ENCODE data around the gene RAP1GAP.

RAP1GAP gene

DNA sequence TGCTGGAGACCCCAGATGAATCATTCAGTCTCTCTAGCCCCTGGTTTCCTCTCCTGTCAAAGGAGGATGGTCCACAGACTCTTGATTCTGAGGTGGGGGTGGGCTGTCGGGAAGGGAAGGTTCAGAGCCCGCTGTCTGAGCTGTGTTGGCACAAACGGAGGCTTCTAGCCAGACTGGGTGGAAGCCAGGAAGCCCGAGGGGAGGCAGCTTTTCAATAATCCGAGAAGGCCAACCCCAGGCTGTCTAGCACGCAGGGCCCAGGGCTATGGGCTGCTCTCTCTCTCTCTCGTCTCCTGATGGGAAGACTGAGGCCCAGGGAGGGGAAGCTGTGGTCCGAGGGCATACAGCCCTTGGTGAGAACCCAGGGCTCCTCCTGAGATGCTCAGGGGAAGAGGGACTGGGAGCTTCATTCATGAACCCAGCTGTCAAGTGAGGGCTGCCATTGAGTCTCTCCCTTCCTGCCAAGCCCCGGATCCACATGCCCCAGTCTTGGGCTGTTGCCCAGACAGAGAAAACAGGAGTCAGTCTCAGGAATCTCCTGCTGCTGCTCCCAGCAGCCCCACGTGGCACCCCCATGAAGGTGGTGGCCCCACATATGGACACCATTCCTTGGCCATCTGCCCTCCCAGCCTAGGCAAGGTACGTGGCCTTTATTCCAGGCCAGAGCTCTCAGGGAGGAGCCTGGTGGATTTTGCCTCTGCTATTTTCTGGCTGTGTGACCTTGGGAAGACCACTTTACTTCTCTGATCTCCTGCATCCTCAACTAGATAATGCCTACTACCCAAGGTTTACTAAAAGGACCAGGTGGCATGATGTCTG, 44.4 kb downstream of the RAP1GAP start:
- DNase-seq: no peak

DNA sequence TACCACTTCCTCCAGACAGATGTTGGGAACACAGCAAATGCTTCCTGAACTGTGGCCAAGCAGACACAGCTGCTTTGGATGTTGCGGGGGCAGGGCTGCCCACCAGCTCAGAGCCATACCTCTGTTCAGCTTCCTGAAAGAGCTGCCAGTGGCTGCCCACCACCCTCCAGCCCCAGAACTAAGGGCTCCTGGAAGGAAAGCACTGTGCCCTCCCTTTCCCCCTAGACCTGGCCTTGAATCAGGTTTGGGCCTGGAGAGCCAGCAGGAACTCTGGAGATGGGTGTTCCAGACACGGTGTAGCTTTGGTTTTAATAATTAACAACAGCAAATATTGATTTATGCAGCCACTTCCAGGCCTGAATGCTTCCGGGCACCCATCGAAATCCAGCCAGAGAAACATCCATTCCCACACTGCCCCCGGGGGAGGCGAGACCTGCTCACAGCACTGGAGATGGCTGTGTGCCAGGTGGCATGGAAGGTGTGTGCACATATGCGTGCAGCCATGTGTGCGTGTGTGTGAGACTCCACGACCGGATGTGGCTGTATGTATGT, 45.7 kb downstream of the RAP1GAP start:
- DNase-seq: no peak

DNA sequence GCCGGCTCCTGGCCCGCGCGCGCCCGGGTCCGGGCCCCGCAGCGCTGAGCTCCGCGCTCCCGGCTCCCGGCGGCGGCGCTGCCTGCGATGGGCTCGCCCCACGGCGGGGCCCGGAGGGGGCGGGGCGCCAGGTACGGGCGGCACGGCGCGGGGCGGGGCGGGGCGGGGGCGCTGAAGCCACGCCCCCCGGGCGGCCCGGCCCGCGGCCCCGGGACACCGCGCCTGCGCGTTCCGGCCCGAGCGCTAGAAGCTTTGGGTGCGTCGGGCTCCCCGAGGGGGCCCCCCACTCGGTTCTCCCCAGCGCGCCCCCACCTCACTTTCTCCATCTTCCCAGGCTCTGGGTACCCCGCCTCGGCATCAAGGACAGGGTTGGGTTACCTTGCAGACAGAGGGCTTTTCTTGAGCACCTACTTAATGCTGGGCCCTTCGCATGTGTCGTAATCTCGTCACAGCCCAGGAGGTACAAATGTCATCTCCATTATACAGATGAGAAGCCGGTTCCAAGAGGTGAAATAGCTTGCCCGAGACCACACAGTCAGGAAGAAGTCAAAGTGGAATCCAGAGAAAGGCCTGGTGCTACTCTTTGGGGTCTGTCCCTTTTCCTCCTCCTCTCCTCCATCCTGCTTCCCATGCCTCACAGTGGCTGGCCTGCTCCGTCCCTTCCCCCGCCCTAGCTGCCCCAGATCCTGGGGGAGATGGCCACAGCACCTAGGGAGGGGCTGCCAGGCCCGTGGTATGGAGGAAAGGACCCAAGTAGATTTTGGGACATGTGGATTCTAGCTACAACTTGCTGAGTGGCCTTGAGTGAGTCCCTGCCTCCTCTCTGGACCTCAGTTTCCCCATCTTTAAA, 46.5 kb downstream of the RAP1GAP start:
- DNase-seq: no peak

DNA sequence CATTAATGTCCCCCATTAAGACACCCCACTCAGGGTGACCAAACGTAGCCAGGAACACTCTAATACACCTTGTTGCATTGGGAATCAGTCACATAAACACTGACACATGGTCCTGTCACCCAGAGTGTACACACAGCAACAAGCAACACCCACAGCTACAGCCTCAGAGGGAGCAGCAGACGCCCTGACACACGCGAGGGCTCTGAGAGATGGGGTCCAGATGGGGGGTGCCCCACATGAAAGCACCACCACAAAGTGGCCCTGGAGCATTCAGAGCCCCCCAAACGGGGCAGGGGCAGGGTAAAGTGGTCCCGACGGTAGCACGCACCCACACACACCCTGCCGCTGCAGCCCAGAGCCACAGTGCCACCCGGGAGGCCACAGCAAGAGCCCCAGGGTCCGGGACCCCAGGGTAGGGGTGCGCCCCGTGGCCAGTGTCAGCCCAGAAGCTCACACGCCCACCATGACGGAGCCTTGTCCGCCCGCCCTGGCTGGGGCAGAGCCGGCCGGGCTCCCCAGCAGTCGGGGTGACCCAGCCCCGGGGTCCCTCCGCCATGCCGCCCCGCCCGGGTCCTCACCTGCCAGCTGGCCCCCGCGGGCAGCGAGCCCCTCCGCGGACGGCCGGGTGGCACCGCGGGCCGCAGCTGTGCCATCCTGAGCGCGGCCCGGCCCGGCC, 47.3 kb downstream of the RAP1GAP start:
- no peak for DNase-seq

DNA sequence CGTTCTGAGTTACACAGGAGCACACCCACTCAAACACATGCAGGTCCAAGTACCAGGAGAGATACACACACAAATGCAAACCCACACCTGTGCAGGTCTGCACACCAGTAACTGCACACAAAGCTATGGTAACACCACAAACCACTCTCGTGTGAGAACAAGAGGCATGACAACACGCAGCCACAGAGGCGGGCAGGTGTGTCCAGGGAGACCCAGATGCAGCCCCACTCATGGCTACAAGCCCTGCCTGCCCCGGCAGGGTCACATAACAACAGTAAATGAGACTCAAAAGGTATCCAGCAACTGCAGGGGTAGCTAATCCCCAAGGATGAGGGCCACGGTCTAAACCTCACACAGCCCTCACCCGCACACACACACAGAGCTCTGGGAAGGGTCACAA, 48.1 kb downstream of the RAP1GAP start:
- no peak for DNase-seq

DNA sequence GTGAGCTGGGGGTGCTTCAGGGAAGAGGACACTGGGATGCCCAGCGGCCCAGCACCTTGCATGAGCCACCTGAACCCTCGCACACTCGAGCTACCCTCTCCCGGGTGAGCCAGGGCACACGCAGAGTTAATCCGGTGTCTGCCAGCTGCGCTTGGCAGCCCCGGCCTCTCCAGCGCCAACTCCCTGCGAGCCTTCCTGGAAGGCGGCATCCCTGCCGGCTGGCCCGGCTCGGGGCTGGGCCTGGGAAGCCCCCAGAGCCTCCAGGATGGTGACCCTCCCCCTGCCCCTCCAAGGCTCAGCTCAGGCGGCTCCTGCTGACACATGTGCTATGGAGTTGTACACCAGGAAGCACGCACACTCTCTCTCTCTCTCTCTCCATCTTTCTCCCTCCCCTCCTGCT, 48.7 kb downstream of the RAP1GAP start:
- no peak for DNase-seq

DNA sequence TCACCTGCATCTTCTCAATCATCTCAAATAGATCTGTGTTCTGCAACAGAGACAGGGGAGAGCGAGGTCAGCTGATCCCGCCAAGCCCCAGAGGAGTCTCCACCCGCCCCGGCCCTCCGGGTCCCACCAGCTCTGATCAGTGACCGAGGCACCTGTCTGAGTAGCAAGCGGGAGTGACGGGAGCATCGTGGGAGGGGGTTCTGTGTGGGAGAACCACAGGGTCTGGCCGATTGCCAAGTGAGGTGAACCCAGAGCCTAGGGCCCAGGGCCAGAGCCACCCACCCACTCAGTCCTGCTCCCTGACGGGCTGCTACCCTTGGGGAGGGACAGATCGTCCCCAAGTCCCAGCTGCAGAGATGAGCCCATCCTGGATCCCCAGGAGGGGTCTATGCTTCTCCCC, 49.1 kb downstream of the RAP1GAP start:
- DNase-seq: no peak

DNA sequence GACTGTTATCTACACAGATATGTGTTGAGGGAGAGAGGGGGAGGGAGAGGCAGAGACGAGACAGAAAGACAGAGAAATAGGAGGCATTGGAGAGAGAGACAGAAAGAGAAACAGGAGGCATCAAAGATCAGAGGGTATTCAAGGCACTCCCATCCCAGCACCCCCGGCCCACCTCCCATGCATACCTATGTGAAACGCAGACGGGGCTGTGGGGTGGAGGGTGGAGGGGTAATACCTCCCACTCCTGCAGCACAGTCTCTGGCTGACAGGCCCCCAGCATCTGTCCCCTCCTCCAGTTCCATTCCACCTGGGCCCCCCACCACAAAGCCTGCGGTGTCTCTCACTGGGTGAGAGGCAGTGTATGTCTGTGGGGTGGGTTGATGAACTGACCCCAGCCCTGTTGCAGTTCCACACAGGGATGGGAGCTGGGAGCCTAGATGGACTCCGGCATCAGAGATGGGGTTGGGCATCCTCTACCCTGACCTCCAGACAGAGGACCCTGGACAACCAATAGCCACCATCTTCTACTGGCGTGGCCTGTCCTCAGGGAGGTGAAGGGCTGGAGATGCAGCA, 49.7 kb downstream of the RAP1GAP start:
- DNase-seq: no peak

DNA sequence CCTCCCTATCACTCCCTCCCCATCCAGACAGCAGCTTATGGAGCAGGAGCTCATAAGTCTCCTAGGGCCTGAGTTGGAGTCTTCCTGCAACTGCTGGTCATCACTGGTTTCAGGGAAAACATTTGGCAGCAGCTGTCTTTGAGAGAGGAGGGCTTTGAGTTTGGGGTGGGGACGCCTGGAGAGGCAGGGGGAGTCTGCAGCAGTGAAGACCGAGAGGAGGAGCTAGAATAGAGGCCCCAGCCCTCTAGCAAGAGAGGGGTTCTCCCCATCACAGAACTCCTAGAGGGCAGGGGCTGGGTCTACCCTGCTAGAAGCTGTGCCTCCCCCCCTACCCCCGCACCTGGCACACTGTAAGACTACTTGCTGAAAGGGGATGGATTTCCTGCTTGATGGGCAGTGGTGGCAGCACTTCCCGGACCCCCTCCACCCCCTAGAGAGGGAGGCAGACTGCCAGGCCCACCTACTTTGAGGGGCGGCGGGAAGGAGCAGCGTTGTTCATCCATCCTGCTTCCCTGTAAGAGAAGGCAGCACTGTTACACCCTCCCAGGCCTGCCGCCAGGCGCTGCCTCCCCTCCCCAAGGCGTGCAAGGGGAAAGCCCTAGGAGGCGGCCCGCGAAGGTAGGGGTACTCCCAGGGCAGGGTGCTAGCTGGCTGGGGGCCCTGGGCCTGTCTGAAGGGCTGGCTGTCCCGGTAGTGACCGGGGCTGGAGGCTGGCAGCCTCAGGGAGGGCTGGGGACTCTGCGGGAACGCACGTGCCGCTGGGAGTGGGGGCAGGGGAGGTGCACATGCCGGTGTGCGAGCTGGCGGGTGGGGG, 50.4 kb downstream of the RAP1GAP start:
- no peak for DNase-seq

DNA sequence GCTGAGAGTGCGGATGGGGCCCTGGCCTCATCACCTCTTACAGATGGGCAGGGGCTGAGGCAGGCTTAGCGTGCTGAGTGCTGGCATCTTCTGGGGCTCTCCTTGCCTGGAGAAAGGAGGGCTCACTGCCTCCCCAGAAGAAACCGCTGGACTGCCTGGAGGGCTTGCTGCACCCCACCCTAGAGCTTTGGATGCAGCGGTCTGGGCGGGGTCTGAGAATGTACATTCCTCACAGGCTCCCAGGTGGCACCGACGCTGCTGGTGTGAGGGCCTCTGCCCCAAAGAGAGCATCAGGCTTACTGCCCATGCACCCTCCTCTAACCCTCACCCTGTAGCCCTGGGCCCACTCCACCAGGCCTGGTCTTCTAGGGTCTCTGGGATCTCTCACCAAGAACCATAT, 51.1 kb downstream of the RAP1GAP start:
- DNase-seq: no peak

DNA sequence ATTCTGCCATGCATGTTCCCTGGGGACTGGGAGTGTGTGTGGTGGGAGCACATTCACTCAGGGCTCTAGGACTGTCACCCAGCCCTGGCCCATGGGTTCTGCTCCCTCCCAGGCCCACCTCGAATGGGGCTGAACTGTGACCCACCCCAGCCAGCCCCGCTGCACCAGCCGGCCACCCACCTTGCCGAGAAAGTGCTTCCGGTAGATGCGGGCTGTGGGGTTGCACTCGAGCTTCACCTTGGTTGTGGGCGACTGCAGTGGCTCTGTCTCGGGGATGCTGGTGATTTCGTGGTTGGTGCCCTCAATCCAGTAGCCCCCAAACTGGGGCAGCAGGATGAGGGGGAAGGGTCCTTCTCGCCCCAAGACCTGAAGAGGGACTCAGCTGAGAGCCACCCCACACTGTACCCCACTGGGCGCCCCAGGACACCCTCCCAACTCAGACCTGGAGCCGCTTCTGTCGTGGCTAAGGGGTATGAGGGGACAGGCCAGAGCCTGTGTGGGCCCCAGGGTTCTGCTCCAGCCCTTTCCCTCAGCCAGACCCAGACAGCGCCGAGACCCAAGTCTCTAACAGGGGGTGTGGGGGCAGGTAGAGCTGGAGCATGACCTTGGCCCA, 51.9 kb downstream of the RAP1GAP start:
- no peak for DNase-seq

DNA sequence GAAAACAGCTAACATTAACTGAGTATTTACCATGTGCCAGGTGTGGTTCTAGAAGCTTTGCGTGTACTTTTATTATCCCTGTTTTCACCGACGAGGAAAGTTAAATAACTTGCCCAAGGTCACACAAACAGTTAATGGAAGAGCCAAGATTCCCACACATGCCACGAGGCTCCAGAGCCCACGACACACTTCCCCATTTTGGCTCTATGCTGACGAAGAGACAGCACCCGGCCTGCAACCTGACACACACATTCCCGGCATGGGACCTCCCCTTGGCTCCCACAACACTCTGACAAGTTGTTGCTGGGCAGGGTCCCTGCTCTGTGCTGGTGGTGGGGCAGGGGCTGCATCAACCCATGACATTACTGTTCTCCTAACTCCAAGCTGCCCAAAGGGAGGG, 52.8 kb downstream of the RAP1GAP start:
- no peak for DNase-seq

DNA sequence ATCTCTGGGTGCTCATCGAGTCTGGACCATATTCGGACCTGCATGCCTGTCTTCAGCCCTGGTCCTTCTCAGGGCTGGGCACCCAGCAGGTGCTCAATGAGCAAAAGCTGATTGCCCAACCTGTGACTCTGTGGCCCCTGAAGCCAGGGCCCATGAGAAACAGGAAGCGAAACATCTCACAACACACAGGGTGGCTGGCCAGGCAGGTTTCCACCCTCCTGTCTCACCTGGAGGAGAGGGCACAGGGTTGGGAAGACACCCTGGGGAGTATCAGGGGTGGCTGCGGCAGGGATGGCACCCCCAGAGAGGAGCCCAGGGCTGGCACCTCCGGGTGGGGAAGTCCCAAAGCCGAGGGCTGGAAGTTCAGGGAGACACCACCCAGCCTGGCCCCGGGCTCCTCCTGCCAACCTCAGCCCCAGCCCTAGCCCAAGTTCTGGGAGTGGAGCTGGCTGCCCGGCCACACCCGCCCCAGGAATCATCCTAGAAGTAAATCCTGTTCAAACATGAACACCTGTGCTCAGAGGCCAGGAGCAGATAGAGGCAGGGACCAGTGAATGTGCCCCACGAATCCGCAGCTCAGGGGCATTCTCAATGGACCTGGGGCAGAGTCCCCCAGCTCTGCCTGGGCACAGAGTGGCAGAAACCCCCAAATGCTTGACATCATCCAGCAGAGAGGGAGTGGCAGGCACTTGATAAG, 54.6 kb downstream of the RAP1GAP start:
- no peak for DNase-seq

DNA sequence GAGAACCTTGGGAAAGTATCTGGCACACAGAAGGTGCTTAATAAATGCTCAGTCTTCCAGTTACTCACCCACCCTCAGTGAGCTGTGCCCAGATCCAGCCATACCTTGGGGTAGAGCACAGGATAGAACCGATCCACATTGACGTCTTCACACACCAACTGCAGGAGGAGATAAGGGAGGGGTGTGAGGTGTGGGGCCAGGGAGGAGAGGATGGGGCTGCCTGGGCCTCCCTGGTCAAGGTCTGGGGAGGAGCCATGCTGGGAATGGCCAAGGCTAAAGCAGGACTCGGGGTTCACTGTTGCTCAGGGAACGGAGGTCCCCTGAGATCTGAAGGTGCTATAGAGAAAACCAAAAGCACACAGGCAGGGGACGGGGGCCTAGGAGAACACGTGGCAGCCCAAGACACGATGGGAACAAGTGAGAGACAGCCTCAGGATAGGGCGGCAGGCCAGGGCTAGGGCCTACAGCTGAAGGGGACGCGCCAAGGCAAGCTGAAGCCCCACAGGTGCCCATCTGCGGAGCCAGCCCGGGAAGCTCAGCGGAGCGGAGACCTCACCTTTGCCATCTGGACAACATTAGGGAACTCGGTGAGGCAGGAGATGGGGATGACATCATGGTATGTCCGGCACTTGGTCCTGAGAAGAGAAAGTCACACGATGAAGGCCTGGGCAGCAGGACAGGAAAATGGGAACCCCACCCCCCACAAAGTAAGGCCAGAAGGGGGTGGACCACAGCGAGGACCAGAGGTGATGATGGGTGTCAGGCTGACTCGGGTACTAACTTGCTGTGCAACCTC, 55.9 kb downstream of the RAP1GAP start:
- DNase-seq: no peak

DNA sequence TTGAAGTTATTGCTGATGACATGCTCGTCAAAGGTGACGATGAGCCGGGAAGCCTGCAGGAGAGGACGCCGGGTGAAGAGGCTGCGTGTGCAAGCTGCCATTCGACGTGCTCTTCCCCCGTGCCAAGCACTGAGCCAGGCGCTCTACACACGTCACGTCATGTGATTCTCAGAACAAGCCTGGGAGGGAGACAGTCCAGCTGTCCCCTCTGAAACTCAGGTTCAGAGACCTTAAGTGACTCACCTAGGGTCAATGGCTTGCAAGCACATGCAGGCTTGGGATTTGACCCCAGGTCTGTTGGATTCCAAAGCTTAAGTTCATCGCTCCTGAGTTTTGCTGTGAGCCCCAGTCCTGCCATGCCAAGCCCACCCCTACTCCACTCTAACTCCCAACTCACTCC, 57.1 kb downstream of the RAP1GAP start:
- no peak for DNase-seq

DNA sequence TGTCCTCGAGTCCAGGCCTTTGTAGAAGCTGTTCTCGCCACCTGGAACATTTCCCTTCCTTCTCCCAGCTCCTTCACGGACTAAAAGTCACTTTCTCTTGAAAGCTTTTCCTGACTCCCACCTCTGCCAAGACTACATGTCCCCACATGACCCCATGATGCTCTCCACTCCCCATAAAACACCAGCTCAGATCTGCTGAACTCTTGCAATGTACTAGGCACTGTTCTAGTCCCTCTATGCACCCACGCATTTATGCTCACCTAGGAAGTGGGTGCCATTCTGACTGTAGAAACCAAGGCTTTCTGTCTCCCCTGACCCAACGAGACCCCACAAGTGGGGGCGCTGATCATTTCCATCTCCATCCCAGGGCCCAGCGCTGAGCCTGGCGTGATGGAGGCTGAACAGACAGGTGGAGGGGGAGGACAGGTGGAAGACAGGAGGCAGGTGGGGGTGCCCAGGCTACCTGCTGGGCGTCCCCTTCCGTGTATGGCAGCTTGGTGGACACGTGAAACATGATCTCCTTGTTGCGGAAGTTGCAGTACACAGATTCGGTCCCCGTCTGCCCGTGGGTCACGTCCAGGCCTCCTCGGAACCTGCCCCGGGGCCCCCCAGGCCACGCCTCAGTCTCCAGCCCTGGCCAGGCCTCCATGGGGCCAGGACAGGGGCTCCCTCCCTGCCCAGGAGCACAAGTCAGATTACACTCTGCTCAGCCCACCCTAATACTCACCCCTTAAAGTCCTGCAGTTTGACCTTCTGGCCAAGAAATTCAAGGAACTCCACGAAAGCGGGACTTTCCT, 58.0 kb downstream of the RAP1GAP start:
- no peak for DNase-seq

DNA sequence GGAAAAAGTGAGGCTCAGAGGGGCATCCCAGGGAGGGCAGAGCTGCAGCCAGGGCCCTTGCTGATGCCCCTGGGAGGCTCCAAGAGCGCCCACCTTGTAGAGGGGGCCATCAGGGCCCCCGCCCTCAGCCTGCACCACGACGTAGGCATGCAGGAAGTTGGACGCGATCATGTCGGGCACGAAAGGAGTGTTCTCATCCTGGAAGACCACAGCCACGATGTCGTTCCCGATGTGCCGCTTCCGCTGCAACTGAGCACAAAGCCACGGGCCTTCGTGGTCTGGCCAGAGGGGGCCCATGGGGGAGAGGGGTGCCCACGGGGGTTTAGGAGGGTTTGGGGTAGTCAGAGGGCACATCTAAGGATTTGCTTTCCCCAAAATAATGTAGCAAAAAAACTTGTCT, 59.1 kb downstream of the RAP1GAP start:
- no peak for DNase-seq

DNA sequence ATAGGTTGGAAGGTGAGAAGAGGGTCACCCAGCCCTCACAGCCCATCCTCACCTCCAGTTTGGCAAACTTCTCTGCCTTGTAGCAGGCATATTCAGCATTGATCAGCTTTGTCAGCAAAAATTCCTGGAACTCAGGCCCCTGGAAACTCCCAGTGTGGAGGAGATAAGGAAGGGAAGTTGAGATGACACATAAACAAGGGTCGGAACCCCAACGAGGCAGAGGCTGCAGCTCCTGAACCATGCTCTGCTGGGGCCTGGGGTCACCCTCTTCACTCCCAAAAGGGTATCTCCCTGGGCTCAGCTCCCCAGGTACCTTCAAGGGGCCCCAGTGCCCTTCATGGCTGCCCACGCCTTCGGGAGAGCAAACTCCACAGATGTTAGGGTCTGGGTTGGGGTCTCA, 60.4 kb downstream of the RAP1GAP start:
- no peak for DNase-seq

Measured in GOT3 (cell line).